Activated T-helper 9 cell treated with anti-CD3 and anti-CD28 coated beads, Interleukin-2, amount 50 U/mL, for 16 hours (primary cell): Measurements from ENCODE around the gene FGF22.
A peak's percentile ranks its signal among the peaks of the same experiment; 100 is the strongest.
"Not testable (repeated sequence)": the region's sequence is repeated elsewhere in the genome, so short reads cannot be mapped to it uniquely, and the experiment has no call there.

ENCODE experiments used
- DNase-seq: peaks from one replicate; pipeline ENCODE4 v3.0.0-alpha.2; 2020; ENCODE audit warnings: low read depth

Gene FGF22

DNA sequence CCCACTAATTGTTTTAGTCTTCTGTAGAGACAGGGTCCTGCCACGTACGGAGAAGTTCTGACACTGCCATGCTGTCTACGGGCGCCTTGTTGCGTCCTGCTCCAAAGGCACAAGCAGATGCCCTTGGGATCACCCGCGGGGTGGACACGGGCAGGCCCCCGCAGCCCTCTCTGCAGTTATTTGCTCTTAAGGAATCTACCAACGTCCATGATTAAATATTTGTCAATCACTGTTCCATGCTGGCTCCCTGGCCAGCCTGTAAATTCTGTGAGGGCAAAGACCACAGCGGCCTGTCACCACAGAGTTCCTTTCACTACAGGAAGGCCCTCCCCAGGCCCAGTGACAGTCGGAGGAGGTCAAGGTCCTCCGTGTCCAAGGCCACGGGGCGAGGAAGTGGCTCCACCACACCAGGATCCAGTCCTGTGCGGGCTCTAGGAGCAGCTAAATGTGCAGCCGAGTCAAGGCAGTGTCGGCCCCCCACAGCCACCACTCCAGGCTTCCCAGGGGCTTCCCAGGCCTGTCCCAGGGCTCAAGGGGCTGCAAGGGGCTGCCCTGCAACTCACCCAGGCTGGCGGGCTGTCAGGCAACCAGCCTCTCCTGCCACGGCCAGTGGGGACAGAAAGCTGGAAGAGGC is 21.2 kb downstream of the FGF22 start:
- no peak for DNase-seq

DNA sequence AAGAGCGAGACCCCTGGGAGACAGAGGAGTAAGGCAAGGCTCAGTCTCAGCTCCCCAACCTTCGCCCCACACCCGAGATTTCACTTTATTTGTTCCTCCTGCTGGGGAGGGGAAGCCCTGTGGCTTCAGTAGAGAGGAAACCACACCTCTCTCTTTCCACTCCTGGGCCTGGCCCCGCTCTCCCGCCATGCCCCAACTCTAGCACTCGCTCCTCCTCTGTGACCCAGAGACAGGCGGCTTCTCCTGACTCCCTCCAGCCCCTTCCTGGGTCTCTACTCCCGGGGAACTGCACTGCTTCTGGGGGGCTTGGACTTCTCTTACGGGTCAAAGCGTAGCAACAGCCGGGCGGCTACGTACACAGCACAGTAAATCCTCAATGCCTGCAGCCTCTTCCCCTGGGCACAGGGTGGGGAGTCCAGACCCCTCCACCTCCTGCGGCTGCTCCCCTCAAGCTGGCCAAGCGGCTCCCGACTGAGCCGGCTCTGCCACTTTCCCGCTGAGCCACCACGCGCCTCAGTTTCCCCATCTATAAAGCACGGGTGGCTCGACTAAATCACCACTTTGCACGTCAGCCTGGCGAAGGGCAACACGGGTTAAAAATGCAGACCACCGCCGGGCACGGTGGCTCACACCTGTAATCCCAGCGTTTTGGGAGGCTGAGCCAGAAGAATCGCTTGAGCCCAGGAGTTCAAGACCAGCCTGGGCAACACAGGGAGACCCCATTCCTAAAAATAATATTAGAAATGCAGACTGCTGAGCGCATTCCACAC is 21.9 kb downstream of the FGF22 start:
- peak; percentile 41 for DNase-seq

DNA sequence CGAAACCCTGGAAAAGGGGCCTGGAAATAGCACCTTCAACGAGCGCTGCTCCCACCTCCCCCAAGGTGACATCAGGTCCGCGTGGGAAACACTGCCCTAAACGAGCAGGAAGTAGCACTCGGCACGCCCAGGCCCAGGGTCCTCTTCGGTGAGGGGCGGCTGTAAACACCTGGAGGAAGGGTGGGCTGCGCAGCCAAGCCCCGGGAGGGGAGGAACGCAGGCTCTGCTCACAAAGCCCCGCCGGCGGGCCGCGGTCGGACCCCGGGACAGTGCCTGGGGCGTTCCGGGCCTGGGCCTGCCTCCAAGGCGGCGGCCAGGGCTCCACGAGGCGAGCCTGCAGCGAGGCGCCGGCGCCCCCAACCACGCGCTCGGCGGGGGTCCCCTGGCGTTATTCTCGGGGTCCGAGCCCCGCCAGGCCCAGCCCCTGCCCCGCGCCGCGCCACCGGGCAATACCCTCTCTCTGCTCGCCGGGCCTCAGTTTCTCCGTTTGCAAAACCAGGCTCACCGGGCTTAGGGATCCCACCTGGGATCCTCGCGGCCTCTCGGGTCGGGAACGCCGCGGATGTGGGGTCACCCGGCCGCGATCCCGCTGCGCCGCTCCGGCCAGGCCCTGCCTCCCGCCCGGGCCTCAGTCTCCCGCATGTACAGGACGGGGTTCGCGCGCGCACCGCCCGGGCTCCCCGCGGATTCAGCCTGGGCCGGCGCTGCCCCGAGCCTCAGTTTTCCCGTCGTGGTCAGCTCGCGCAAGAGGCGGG is 22.7 kb downstream of the FGF22 start:
- DNase-seq: peak; percentile 59

DNA sequence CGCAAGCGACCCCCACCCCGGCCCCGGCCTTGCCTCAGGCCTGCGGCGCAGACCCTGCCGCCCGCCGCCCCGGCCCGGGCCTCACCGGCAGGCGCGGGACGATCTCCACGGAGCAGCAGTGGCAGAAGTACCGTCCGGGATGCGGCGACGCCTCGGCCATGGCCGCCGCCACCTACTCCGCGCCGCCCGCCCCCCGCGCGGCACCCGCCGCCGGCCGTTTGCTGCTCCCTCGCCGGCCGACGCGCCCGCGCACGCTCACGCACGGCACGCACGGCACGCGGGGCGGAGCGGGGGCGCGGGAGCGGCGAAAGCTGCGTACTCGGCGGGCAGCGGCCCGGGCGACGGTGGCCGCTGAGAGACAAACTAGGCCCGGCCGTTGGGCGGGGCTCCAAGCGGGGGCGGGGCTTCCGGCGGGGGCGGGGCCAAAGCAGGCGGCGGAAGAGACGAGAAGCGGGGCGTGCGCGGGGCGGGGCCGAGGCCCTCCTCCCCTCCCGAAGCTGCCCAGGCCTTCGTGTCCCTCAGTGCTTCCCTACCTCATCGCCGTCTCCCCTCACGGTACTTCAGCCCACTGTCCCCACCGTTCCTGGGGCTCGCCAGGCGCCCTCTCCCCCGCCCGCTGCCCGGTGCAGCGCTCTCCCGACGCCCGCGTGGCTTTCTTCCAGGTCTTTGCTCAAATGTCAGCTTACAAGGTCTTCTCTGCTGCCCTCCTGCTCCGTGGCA is 23.4 kb downstream of the FGF22 start, which contains the start of gene RNF126:
RNF126 (minus strand) TSS at position 253 of the 720 bp plus-strand sequence; CDS start at position 160, 93 bp downstream.
- DNase-seq: peak; percentile 94

DNA sequence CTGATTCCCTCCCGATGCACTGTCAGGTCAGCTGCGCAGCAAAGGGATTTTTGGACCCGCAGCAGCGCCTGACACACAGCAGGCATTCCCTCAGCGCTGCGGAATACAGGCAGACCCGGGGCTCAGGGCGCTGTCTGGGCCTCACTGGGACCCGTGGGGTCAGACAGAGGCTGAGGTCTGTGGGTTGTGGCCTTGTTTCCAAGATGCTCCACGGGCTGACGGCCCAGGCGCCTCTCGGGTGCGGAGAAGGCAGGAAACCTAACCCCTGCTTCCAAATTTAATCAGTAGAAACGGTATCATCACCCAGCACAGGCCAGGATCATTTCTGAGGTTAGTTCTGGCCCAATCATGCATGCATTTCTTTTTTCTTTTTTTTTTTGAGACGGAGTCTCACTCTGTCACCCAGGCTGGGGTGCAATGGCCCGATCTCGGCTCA is 24.0 kb downstream of the FGF22 start:
- DNase-seq: no peak

DNA sequence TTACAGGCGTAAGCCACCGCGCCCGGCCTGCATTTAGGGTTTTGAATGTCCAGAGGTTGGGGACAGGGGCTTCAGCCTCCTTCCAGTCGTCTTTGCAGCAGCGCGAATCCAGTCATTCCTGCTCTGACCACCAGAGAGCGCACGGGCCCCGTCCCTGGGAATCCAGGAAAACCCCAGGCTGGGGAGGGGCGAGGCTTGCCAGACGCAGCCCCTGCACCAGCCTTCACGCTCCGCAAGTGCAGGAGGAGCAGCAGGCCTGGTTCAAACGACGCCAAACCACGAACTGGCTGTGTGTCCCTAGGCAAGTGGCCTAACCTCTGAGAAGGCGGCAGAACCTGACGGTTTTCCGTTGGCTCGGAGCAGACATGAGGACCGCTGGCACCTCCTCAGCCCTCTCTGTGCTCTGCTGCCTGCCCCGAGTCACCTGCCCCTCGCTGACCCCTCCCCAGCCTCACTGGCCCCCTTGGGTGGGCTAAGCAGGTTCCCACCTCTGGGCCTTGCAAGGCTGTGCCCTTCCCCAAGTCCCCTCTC is 25.3 kb downstream of the FGF22 start:
- peak; percentile 72 for DNase-seq

DNA sequence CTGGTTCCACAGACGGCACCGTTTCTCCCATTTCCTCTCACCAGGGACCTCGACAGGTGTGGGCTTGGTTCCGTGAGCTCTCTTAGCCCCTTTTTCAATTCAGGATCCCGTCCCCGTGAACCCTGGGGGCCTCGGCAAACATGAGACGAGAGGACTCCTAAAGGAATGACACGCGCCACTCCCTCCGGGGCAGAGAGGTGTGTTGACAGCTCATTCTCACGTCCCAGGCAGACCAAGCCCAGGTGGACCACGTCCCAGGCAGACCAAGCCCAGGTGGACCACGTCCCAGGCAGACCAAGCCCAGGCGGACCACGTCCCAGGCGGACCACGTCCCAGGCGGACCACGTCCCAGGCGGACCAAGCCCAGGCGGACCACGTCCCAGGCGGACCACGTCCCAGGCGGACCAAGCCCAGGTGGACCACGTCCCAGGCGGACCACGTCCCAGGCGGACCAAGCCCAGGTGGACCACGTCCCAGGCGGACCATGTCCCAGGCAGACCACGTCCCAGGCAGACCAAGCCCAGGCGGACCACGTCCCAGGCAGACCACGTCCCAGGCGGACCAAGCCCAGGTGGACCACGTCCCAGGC is 27.4 kb downstream of the FGF22 start:
- not testable (repeated sequence) for DNase-seq

DNA sequence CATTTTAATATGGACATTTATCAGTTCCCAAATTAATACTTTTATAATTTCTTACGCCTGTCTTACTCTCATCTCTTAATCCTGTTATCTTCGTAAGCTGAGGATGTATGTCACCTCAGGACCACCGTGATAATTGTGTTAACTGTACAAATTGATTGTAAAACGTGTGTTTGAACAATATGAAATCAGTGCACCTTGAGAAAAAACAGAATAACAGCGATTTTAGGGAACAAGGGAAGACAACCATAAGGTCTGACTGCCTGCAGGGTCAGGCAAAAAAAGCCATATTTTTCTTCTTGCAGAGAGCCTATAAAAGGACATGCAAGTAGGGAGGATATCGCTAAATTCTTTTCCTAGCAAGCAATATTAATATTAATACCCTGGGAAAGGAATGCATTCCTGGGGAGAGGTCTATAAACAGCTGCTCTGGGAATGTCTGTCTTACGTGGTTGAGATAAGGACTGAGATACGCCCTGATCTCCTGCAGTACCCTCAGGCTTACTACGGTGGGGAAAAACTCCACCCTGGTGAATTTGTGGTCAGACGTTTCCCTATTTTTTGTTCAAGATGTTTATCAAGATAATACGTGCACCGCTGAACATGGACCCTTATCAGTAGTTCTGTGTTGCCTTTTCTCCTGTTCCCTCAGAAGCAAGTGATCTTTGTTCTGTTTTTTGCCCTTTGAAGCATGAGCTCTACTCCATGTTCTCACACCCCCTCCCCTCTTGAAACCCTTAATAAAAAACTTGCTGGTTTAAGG is 29.2 kb downstream of the FGF22 start:
- DNase-seq: not testable (repeated sequence)

DNA sequence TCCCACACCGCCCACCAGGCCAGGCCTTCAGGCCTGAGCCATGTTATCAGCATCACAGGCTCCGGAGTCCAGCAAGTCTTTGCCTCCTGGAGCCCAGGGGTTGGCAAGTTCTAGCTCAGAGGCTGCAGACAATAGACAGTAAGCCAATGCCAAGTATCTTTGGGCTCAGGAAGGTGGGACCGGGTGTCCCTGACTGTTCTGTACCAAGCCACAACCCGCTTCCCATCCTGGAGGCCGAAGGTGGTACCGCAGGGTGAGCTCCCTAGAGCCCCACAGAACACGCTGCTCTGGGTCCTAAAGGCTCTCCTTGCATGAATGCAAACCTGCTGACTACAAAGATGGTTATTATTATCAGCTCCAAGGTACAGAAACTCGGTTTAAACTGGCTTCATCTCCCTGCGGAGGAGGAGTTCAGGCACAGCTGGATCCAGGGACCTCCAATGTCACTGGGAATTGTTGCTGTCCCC is 31.0 kb downstream of the FGF22 start:
- no peak for DNase-seq

DNA sequence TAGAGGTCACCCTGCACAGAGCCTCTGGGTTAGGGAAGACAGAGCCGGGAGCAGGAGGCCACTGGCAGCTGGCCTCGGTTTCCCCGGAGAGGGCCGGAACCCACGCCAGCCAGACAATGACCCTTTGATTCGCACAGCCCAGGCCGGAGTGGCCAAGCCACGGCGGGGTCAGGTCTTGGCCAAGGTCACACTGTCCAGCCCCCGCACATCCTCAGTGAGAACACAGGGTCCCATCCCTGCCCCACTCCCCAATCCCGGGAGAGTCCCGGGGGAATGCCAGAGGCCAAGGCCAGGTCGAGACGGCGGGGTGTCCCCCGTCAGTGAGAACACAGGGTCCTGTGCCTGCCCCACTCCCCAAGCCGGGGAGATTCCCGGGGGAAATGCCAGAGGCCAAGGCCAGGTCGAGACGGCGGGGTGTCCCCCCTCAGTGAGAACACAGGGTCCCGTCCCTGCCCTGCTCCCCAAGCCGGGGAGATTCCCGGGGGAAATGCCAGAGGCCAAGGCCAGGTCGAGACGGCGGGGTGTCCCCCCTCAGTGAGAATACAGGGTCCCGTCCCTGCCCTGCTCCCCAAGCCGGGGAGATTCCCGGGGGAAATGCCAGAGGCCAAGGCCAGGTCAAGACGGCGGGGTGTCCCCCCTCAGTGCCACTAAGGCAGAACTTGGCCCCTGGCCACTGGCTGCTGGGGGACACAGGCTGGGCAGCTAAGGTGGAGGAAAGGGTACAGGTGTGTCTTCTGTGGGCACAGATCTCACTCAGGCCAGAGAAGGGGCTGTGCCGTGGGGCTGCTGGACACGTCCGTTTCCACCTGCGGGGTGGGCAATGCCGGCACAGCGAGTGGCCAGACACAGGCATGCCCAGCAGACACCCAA is 34.8 kb downstream of the FGF22 start:
- DNase-seq: no peak

DNA sequence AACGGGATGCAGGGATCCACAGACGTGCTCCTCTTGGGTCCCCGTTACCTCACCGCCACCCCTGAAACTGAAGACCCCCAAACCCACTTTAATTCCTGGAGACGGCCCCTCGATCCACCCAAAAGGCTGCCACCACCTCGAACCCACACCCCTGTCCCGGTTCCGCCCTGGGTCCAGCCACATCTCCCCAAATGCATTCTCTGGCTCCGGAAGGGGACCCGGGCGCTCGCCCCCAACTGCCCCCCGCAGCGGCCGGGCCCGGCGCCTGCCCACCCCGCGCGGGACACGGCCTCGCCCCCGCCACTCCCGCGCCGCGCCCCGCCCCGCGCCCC is 36.3 kb downstream of the FGF22 start:
- DNase-seq: no peak

DNA sequence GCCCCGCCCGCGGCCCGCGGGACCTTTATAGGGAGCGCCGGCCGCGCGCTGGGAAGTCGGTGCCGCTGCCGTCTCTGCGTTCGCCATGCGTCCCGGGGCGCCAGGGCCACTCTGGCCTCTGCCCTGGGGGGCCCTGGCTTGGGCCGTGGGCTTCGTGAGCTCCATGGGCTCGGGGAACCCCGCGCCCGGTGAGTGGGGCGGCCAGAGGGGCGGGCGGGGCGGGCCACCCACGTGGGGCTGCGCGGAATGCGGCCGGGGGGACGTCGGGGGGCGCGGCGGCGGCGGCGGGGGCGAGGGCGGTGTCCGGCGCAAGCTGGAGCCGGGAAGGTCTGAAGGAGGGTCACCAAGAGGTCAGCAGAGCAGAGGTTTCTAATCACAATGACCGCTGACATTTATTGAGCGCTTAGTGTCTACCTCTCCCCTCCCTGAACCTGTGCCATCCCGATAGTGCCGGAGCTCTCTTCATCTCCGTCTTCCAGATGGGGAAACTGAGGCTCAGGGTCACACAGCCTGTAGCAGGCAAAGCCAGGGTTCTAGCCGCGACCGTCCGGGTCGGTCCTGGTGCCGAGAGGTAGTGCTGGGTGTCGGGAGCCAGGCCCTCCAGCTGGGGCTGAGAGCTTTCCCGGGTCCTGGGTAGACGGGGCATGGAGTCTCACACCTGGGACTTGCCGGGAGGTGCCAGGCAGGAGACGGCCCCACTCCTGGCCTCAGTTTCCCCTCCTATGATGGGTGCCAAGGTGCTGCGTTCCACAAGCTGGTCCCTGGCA is 36.8 kb downstream of the FGF22 start, which contains the start of gene FSTL3:
FSTL3 (plus strand) TSS at position 54 of the 767 bp plus-strand sequence; CDS start at position 86, 32 bp downstream.
- DNase-seq: no peak

DNA sequence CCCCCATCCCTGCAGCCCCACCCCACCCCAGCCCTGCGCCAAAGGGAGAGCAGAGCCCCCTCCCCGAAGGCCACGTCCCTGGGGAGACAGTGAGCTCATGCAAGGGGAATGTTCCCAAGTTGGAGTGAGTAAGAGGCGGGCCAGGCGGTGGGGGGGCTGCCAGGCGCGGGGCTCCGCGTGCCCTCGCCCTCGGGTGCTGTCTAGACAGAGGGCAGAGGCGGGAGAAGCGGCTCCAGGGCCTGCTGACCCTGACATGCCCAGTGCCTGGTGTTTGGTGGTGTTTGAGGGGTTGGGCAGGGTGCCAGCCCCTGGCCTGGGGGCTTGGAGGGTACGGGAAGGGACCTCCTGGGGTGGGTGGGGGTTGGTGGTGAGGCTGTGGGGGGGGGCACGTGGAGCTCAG is 37.5 kb downstream of the FGF22 start:
- DNase-seq: no peak

DNA sequence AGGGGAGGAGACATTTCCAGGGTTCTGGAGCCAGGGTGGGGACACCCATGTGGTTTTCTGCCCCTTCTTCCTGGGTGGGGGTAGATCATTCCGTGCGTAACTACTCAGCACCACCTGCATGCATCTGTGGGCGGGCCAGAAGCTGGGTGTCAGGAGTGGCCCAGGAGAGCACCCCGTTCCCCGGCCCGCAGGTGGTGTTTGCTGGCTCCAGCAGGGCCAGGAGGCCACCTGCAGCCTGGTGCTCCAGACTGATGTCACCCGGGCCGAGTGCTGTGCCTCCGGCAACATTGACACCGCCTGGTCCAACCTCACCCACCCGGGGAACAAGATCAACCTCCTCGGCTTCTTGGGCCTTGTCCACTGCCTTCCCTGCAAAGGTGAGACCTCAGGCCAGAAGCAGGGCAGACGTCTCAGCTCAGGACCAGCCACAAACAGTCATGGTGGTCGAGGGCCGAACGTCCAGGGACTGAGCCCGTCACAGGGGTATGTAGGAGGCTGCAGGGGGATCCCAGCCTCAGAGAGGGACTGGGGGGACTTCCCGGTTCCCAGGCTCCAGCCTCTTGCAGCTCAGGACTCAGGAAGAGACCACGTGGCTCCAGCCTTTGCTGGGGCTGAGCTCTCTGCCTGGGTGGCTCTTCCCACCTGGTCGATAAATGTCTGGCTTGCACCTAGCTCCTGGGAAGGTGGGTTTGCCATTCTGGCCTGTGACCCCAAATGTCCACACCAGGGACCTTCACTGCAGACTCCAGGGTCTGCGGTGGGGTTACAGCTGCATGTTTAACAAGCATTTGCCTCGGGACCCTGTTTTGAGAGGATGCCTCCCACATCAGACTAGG is 38.1 kb downstream of the FGF22 start:
- no peak for DNase-seq

DNA sequence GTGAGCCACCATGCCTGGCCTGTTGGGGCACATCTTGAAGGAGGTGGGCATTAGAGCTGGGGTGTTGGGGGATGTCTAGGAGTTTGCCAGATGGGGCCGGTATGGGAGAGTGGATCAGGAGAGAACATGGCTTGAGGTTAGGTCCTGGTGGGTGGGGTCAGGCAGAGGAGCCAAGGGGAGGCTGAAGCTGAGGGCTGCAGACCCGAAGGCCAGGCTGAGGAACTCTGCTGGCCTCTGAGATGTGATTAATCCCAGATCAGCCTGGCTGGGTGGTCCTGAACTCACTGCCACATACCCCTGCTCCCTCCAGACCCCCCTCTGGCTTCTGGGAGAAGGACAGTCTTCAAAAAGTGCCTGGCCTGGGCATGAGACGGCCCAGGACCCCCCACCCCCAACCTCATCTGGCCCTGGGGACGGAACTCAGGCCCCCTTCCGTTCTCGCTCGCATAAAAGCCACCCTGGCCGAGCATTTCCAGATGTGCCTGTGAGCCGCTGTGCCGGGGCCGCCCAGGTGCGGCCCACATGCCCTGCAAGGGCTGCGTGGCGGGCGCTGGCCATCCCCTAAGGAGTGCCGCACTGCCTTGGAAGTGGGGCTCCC is 39.2 kb downstream of the FGF22 start:
- no peak for DNase-seq

DNA sequence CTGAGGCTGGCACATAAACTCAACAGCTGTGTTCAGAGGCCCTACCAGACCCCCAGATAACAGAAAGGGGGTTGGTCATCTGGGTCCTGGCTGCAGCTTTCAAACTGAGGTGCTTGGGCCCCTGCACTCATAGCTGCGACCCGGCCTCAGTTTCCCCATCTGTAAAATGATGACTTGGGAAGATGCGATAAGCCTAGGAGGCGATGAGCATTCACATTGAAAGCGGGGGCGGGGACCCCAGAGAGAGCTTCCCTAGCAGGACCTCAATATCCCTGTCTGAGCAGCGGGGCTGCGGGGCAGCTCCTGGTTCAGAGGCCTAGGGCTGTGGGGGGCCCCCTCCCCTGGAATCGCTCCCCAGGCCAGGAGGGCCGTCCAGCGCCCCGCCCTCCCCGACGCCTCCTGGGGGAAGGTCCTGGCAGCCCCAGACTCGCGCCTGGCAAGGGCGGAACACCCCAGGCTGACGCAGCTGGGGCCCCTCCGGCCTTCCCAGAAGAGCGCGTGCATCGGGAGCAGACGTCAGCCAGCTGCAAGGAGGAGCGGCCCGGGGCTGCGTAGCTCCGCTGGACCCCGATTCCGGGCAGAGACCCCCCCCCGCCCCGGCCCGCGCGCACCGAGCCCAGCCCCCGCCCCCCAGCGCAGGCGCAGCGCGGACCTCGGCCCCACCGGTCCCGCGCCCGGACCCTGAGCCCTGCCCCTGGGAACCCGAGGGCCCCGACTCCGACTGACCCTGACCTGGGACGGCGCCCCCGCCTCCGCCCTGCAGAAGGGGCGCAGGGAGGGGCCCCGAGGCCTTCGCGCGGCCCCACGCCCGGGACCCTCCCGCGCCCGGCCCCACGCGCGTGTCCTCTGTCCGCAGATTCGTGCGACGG is 40.0 kb downstream of the FGF22 start:
- no peak for DNase-seq
